ENCODE results near the gene C1QBP.
"Not testable (repeated sequence)": the region's sequence is repeated elsewhere in the genome, so short reads cannot be mapped to it uniquely, and the experiment has no call there.

C1QBP gene

GRCh38 chr17:5434984-5435383, 4.0 kb downstream of the C1QBP start:
- Histone ChIP-seq H3K9ac (ENCODE audit: low read length in 5 of 5) (no peak overlapping the region), H3K4me3 (ENCODE audit: low read depth in 1 of 5, low read length in 5 of 5) (no peak overlapping the region), H3K9me3 (ENCODE audit: control insufficient read depth in 5 of 5, low read length in 5 of 5) (no peaks in the 10 kb centered on the region), H3K27me3 (ENCODE audit: control insufficient read depth in 5 of 5, insufficient read depth in 4 of 5, low read length in 5 of 5) (no peaks in the 10 kb centered on the region), H3K4me1 (ENCODE audit: control insufficient read depth in 5 of 5, insufficient read depth in 5 of 5, low read length in 5 of 5) (peaks cover 0 to 26% (median 18%) of the 10 kb centered on the region in 5 donors), H3K27ac (ENCODE audit: low read depth, low read length) (no peak overlapping the region), H3K36me3 (ENCODE audit: control insufficient read depth in 5 of 5, insufficient read depth in 5 of 5, low read length in 5 of 5) (peaks cover 11 to 68% (median 49%) of the 10 kb centered on the region in 5 donors)

DNA sequence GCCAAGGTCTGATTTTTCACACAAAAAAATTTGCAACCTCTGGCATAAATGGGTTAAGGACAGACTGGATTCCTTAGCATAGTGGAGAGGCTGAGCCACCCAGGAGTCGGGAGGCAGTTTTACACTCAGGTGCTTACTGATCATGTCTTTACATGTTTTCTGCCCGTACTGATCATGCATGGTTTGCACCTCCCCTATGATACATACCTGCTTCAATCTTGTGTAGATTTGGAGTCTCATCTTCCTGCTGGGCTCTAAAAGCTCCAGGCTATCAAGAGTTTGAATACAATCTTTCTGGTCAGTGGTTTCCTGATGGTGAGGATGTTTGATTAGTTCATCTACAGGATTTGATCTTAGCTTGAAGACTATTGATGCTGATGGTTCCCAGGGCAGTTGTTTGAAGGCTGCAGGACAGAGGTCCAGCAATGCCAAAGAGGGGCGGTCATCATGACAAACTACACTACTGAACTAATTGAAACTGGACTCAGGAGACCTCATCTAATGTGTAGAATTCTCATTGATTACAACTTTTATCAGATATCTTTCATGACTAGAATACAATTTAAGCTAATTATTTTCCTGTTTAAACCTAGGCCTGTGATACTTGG, 6.9 kb downstream of the C1QBP start:
- no peaks in the 10 kb centered on the region for H3K27me3 ChIP-seq (ENCODE audit: control insufficient read depth in 5 of 5, insufficient read depth in 4 of 5, low read length in 5 of 5)
- no peak overlapping the region for H3K9ac ChIP-seq (ENCODE audit: low read length in 5 of 5)
- H3K4me1 ChIP-seq (ENCODE audit: control insufficient read depth in 5 of 5, insufficient read depth in 5 of 5, low read length in 5 of 5): peaks cover 0 to 4% (median 0%) of the 10 kb centered on the region in 5 donors
- no peaks in the 10 kb centered on the region for H3K9me3 ChIP-seq (ENCODE audit: control insufficient read depth in 5 of 5, low read length in 5 of 5)
- H3K4me3 ChIP-seq (ENCODE audit: low read depth in 1 of 5, low read length in 5 of 5): no peak overlapping the region
- peaks cover 23 to 91% (median 72%) of the 10 kb centered on the region in 5 donors for H3K36me3 ChIP-seq (ENCODE audit: control insufficient read depth in 5 of 5, insufficient read depth in 5 of 5, low read length in 5 of 5)
- H3K27ac ChIP-seq (ENCODE audit: low read depth, low read length): no peak overlapping the region

DNA sequence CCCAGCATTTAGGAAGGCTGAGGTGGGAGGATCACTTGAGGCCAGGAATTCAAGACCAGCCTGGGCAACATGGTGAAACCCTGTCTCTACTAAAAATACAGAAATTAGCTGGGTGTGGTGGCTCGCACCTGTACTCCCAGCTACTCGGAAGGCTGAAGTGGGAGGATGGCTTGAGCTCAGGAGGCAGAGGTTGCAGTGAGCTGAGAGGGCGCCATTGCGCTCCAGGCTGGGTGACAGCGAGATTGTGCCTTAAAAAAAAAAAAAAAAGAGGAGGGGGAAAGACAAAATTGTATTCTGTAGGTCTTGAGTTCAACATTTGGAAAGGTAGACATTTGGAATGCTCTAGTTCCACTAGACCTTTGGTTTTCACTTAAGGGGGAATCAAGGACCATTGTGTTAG, 7.7 kb downstream of the C1QBP start:
- H3K4me3 ChIP-seq (ENCODE audit: low read depth in 1 of 5, low read length in 5 of 5); H3K9ac ChIP-seq (ENCODE audit: low read length in 5 of 5); H3K27me3 ChIP-seq (ENCODE audit: control insufficient read depth in 5 of 5, insufficient read depth in 4 of 5, low read length in 5 of 5); H3K27ac ChIP-seq (ENCODE audit: low read depth, low read length); H3K4me1 ChIP-seq (ENCODE audit: control insufficient read depth in 5 of 5, insufficient read depth in 5 of 5, low read length in 5 of 5); H3K9me3 ChIP-seq (ENCODE audit: control insufficient read depth in 5 of 5, low read length in 5 of 5): not testable (repeated sequence)
- peaks cover 23 to 88% (median 73%) of the 10 kb centered on the region in 5 donors for H3K36me3 ChIP-seq (ENCODE audit: control insufficient read depth in 5 of 5, insufficient read depth in 5 of 5, low read length in 5 of 5)

DNA sequence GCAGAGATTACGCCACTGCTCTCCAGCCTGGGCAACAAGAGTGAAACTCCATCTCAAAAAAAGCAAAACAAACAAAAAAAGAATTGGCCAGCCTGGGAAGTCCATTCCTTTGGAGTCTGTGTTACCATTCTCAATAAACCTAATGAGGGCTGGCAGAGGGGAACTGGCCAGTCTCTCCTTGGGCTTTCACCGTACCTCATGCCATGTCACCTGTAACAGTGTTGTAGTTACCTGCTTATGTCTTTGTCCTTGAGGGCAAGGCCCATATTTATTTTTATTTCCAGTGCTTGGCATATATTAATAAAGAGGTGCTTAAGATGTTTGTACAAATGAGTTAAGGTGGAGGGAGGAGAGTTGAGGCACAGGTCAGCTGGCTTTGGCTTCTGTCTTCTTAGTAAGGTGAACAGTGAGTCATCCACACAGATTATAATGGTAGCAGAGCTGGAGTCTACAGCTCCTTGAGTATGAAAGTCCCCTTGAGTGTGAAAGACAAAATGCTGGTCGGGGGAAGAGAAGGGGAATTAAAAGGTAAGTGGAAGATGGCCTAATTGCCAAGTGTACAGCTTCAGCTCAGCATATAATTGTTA, 8.4 kb downstream of the C1QBP start:
- Histone ChIP-seq H3K9ac (ENCODE audit: low read length in 5 of 5) (no peak overlapping the region), H3K4me3 (ENCODE audit: low read depth in 1 of 5, low read length in 5 of 5) (no peak overlapping the region), H3K9me3 (ENCODE audit: control insufficient read depth in 5 of 5, low read length in 5 of 5) (no peaks in the 10 kb centered on the region), H3K27me3 (ENCODE audit: control insufficient read depth in 5 of 5, insufficient read depth in 4 of 5, low read length in 5 of 5) (no peaks in the 10 kb centered on the region), H3K4me1 (ENCODE audit: control insufficient read depth in 5 of 5, insufficient read depth in 5 of 5, low read length in 5 of 5) (peaks cover 0 to 4% (median 0%) of the 10 kb centered on the region in 5 donors), H3K27ac (ENCODE audit: low read depth, low read length) (no peak overlapping the region), H3K36me3 (ENCODE audit: control insufficient read depth in 5 of 5, insufficient read depth in 5 of 5, low read length in 5 of 5) (peaks cover 22 to 90% (median 80%) of the 10 kb centered on the region in 5 donors)

- H3K36me3 ChIP-seq (ENCODE audit: control insufficient read depth in 5 of 5, insufficient read depth in 5 of 5, low read length in 5 of 5): peaks cover 29 to 92% (median 82%) of the 10 kb centered on the region in 5 donors
- H3K27ac ChIP-seq (ENCODE audit: low read depth, low read length): no peak overlapping the region
- no peak overlapping the region for H3K4me3 ChIP-seq (ENCODE audit: low read depth in 1 of 5, low read length in 5 of 5)
- no peak overlapping the region for H3K9ac ChIP-seq (ENCODE audit: low read length in 5 of 5)
- no peaks in the 10 kb centered on the region for H3K9me3 ChIP-seq (ENCODE audit: control insufficient read depth in 5 of 5, low read length in 5 of 5)
- H3K4me1 ChIP-seq (ENCODE audit: control insufficient read depth in 5 of 5, insufficient read depth in 5 of 5, low read length in 5 of 5): peaks cover 0 to 4% (median 0%) of the 10 kb centered on the region in 5 donors
- H3K27me3 ChIP-seq (ENCODE audit: control insufficient read depth in 5 of 5, insufficient read depth in 4 of 5, low read length in 5 of 5): no peaks in the 10 kb centered on the region
Measured at GRCh38 chr17:5429191-5429887, 9.6 kb downstream of the C1QBP start.

DNA sequence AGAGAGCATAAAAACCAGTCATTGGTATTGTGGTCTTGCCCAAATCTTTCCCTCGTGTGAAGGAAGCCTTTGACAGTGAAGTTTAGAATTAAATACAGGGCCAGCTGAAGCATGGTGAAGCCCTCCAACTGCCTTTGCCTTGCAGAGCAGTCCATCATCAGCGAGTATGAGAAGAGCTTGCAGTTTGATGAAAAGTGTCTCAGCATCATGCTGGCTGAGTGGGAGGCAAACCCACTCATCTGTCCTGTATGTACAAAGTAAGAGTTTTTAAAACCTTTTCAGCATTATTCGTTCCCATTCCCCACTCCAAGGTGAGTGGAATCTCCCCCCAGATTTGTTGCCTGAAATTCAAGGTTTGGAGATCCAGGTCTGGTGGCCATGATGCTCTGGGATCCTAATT, 13.1 kb downstream of the C1QBP start:
- no peak overlapping the region for H3K27ac ChIP-seq (ENCODE audit: low read depth, low read length)
- peaks cover under 1 to 6% (median 5%) of the 10 kb centered on the region in 5 donors for H3K4me1 ChIP-seq (ENCODE audit: control insufficient read depth in 5 of 5, insufficient read depth in 5 of 5, low read length in 5 of 5)
- no peaks in the 10 kb centered on the region for H3K9me3 ChIP-seq (ENCODE audit: control insufficient read depth in 5 of 5, low read length in 5 of 5)
- H3K27me3 ChIP-seq (ENCODE audit: control insufficient read depth in 5 of 5, insufficient read depth in 4 of 5, low read length in 5 of 5): no peaks in the 10 kb centered on the region
- no peak overlapping the region for H3K4me3 ChIP-seq (ENCODE audit: low read depth in 1 of 5, low read length in 5 of 5)
- H3K9ac ChIP-seq (ENCODE audit: low read length in 5 of 5): no peak overlapping the region
- peaks cover 35 to 79% (median 69%) of the 10 kb centered on the region in 5 donors for H3K36me3 ChIP-seq (ENCODE audit: control insufficient read depth in 5 of 5, insufficient read depth in 5 of 5, low read length in 5 of 5)

DNA sequence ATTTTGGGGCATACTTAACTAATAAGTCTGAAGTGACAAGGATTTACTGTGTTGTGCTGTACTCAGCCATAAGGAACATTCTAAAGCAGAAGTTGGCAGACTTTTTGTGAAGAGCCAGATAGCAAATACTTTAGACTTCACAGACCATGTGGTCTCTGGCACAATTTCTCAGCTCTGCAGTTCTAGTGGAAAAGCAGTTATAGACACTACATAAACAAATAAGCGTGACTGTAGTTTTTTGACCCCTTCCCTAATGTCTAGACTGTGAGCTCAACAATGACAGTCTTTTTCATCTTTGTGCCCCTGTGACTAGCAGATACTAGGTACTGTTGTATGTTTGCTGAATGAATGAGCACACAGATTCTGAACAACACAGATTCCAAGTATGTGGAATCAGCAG, 14.0 kb downstream of the C1QBP start:
- H3K36me3 ChIP-seq (ENCODE audit: control insufficient read depth in 5 of 5, insufficient read depth in 5 of 5, low read length in 5 of 5): peaks cover 35 to 73% (median 62%) of the 10 kb centered on the region in 5 donors
- no peaks in the 10 kb centered on the region for H3K9me3 ChIP-seq (ENCODE audit: control insufficient read depth in 5 of 5, low read length in 5 of 5)
- no peaks in the 10 kb centered on the region for H3K27me3 ChIP-seq (ENCODE audit: control insufficient read depth in 5 of 5, insufficient read depth in 4 of 5, low read length in 5 of 5)
- H3K9ac ChIP-seq (ENCODE audit: low read length in 5 of 5): no peak overlapping the region
- H3K4me1 ChIP-seq (ENCODE audit: control insufficient read depth in 5 of 5, insufficient read depth in 5 of 5, low read length in 5 of 5): peaks cover 3 to 15% (median 13%) of the 10 kb centered on the region in 5 donors
- H3K27ac ChIP-seq (ENCODE audit: low read depth, low read length): no peak overlapping the region
- no peak overlapping the region for H3K4me3 ChIP-seq (ENCODE audit: low read depth in 1 of 5, low read length in 5 of 5)

DNA sequence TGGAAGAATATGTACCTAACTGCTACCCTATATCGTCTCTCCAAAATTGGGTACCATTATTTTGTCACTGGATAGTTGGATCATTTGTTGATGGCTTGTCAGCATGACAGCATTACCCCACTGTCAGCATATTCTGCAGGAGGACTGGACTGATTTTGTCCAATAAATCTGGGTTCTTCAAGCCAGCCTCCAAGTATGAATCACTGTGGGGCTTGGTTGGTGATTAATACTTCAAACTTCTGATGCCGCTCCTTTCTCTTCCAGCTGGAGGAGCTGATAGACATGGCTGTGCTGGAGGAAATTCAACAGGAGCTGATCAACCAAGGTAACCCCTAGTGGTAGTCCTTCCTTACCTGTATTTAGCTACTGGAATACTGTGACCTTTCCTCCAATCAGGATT, 16.4 kb downstream of the C1QBP start:
- no peaks in the 10 kb centered on the region for H3K9me3 ChIP-seq (ENCODE audit: control insufficient read depth in 5 of 5, low read length in 5 of 5)
- H3K4me3 ChIP-seq (ENCODE audit: low read depth in 1 of 5, low read length in 5 of 5): no peak overlapping the region
- H3K27me3 ChIP-seq (ENCODE audit: control insufficient read depth in 5 of 5, insufficient read depth in 4 of 5, low read length in 5 of 5): no peaks in the 10 kb centered on the region
- H3K36me3 ChIP-seq (ENCODE audit: control insufficient read depth in 5 of 5, insufficient read depth in 5 of 5, low read length in 5 of 5): peaks cover 23 to 51% (median 40%) of the 10 kb centered on the region in 5 donors
- peaks cover 6 to 35% (median 23%) of the 10 kb centered on the region in 5 donors for H3K4me1 ChIP-seq (ENCODE audit: control insufficient read depth in 5 of 5, insufficient read depth in 5 of 5, low read length in 5 of 5)
- H3K27ac ChIP-seq (ENCODE audit: low read depth, low read length): no peak overlapping the region
- H3K9ac ChIP-seq (ENCODE audit: low read length in 5 of 5): no peak overlapping the region

DNA sequence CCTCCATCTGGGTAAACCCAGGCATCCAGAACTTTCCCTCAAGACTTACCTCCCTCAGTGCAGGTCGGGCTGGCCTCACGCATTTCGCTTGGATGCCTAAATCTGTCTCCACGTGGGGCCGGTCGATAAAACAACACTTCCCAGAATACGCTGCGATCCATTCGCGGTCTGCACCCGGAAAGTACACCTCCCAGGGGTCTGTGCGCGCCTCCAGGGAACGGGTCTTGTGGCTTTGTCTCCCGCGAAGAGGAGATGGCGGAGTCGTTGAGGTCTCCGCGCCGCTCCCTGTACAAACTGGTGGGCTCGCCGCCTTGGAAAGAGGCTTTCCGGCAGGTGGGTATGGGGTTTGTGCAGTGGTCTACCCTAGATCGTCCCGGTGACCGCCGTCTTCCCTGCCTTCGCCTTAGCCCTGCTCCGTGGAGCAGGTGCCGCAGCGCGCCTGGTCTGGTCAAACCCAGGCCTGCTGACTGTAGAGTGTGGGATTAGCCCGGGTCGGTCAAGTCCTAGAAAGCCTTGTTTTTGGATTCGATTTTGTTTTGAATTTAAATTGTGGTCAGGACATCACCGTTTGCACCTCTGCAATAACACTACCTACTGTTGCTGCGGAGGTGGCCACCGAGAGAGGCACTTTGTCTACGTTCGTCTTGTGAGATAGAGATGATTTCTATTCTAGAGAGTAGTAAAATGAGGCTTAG, 18.8 kb downstream of the C1QBP start, which contains the start of gene RPAIN:
Gene RPAIN (plus strand): TSS at position 224 of the 695 bp plus-strand sequence. CDS start 29 bp downstream, at position 253.
- Histone ChIP-seq H3K9me3 (ENCODE audit: control insufficient read depth in 5 of 5, low read length in 5 of 5) (no peaks in the 10 kb centered on the region), H3K27me3 (ENCODE audit: control insufficient read depth in 5 of 5, insufficient read depth in 4 of 5, low read length in 5 of 5) (no peaks in the 10 kb centered on the region), H3K27ac (ENCODE audit: low read depth, low read length) (peak within 1 kb of the TSS; percentile 95), H3K4me1 (ENCODE audit: control insufficient read depth in 5 of 5, insufficient read depth in 5 of 5, low read length in 5 of 5) (peaks cover 6 to 43% (median 28%) of the 10 kb centered on the region in 5 donors), H3K4me3 (ENCODE audit: low read depth in 1 of 5, low read length in 5 of 5) (peak within 1 kb of the TSS; percentile 84 to 98 (median 95)), H3K9ac (ENCODE audit: low read length in 5 of 5) (peak within 1 kb of the TSS; percentile 89 to 98 (median 93)), H3K36me3 (ENCODE audit: control insufficient read depth in 5 of 5, insufficient read depth in 5 of 5, low read length in 5 of 5) (peaks cover 28 to 38% (median 31%) of the 10 kb centered on the region in 5 donors)
